A673 (cell line): ENCODE data around the gene PRR15L. TPM values are rescaled to one million over a fixed set of nuclear protein-coding genes. Genes with fewer than 3 reads are reported as not detected.

Experiments
- BruUV-seq: library from RNA; stranded (reverse); fragments of 400-500 nt; replicated peaks from 2 replicates; lab custom pipeline; 2021; lab: Mats Ljungman, UMichigan
- CTCF ChIA-PET: fragments of 300-600 bp; sonication (Branson Sonifier 250); formaldehyde crosslinking; loops from one replicate; lab custom pipeline; 2022; ENCODE audit warnings: antibody characterized with exemption; lab: Charles Lee
- POLR2A ChIA-PET: fragments of 300-600 bp; sonication (Branson Sonifier 250); formaldehyde crosslinking; loops from one replicate; lab custom pipeline; 2022; ENCODE audit warnings: antibody characterized with exemption; ENCODE audit not compliant: low non-redundant PET; lab: Charles Lee
- DNase-seq: peaks from one replicate; pipeline ENCODE4 v3.0.0-alpha.2; 2015; ENCODE audit warnings: low spot score
- H3K27ac ChIP-seq: fragments of 200-600 bp; sonication (generic); 2 replicates; pipeline ENCODE4 v1.5.1; 2016; ENCODE audit warnings: mixed run types, low read depth, mild to moderate bottlenecking, mixed read lengths, antibody characterized with exemption, low read length; ENCODE audit not compliant: poor library complexity, severe bottlenecking
- H3K27me3 ChIP-seq: fragments of 200-600 bp; sonication (generic); replicated peaks from 2 replicates; pipeline ENCODE4 v1.6.1; 2017; ENCODE audit warnings: mixed run types, low read depth, mild to moderate bottlenecking, mixed read lengths, antibody characterized with exemption, low read length; ENCODE audit not compliant: insufficient read depth, poor library complexity
- H3K36me3 ChIP-seq: fragments of 200-600 bp; sonication (generic); 2 replicates; pipeline ENCODE4 v1.6.1; 2016; ENCODE audit warnings: mixed run types, mild to moderate bottlenecking, mixed read lengths, antibody characterized with exemption, low read length; ENCODE audit not compliant: insufficient read depth, poor library complexity, severe bottlenecking
- H3K4me1 ChIP-seq: fragments of 200-600 bp; sonication (generic); 2 replicates; pipeline ENCODE4 v1.6.1; 2017; ENCODE audit warnings: mixed run types, mild to moderate bottlenecking, mixed read lengths, antibody characterized with exemption, low read length; ENCODE audit not compliant: insufficient read depth, poor library complexity, severe bottlenecking
- H3K4me3 ChIP-seq: fragments of 200-600 bp; sonication (generic); 2 replicates; pipeline ENCODE4 v1.5.1; 2016; ENCODE audit warnings: low read depth, mixed run types, mild to moderate bottlenecking, mixed read lengths, low read length; ENCODE audit not compliant: poor library complexity, severe bottlenecking
- H3K9me3 ChIP-seq: fragments of 200-600 bp; sonication (generic); 2 replicates; pipeline ENCODE4 v1.6.1; 2016; ENCODE audit warnings: mixed run types, low read depth, mild to moderate bottlenecking, mixed read lengths, antibody characterized with exemption, low read length; ENCODE audit not compliant: poor library complexity, severe bottlenecking
- EZH2 ChIP-seq: fragments of 200-600 bp; sonication (generic); IDR thresholded peaks from 2 replicates; pipeline ENCODE4 v1.6.1; 2017; ENCODE audit warnings: borderline replicate concordance, low read depth, mild to moderate bottlenecking, mixed read lengths, antibody characterized with exemption, low read length; ENCODE audit not compliant: poor library complexity, severe bottlenecking
- intact Hi-C: fragments of 100-400 bp; cut with micrococcal nuclease; formaldehyde crosslinking; loops from one replicate; pipeline ENCODE4 v1.10.0; 2022; ENCODE audit not compliant: unreplicated experiment
- total RNA-seq: library from RNA; stranded (reverse); gene quantifications from 2 replicates; pipeline ENCODE4 v1.2.3, GENCODE V29; 2021
- TF ChIP-seq, protein P1 (sequence below): fragments of 300-800, 200-600 bp; sonication (generic); conservative IDR thresholded peaks from 2 replicates; pipeline ENCODE4 v1.5.1; 2017; ENCODE audit warnings: low read depth, mild to moderate bottlenecking, antibody characterized with exemption, low read length, moderate library complexity, mixed read lengths

Gene PRR15L
- total RNA-seq, 1 experiment from 2014 or later, result not detected

DNA sequence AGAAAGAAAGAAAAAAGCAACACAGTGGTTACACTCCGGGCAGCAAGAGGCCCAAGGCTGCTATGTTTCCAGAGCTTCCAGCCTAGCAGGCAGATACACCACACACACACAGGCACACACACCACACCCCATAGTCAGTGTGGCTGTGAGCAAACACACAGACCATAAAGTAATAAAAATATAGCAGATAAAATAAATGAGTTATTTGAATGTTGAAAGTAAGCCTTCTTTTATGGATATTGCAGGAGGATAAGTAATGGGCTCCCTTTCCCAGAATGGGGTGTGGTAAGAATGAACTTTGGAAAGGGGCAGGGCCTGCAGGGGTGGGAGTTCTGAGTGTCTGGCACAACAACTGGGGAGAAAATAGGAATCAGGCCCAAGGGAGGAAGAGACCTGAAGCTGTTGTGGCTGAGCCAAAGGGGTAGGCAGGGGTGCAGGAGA, 8.4 kb upstream of the PRR15L start:
- no peak for DNase-seq
- BruUV-seq, result no TSS peak
- intact Hi-C loops, result no loop called here
- TF ChIP-seq EZH2, result no peak
- TF ChIP-seq, protein P1, sequence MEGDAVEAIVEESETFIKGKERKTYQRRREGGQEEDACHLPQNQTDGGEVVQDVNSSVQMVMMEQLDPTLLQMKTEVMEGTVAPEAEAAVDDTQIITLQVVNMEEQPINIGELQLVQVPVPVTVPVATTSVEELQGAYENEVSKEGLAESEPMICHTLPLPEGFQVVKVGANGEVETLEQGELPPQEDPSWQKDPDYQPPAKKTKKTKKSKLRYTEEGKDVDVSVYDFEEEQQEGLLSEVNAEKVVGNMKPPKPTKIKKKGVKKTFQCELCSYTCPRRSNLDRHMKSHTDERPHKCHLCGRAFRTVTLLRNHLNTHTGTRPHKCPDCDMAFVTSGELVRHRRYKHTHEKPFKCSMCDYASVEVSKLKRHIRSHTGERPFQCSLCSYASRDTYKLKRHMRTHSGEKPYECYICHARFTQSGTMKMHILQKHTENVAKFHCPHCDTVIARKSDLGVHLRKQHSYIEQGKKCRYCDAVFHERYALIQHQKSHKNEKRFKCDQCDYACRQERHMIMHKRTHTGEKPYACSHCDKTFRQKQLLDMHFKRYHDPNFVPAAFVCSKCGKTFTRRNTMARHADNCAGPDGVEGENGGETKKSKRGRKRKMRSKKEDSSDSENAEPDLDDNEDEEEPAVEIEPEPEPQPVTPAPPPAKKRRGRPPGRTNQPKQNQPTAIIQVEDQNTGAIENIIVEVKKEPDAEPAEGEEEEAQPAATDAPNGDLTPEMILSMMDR, result no peak
- Histone ChIP-seq H3K9me3 (no peaks in the 10 kb centered on the region), H3K27me3 (no peaks in the 10 kb centered on the region), H3K36me3 (no peaks in the 10 kb centered on the region), H3K27ac (no peak overlapping the region), H3K4me1 (peaks cover 3% of the 10 kb centered on the region), H3K4me3 (no peak overlapping the region)
- CTCF ChIA-PET, result no interaction called here
- POLR2A ChIA-PET, result no interaction called here

DNA sequence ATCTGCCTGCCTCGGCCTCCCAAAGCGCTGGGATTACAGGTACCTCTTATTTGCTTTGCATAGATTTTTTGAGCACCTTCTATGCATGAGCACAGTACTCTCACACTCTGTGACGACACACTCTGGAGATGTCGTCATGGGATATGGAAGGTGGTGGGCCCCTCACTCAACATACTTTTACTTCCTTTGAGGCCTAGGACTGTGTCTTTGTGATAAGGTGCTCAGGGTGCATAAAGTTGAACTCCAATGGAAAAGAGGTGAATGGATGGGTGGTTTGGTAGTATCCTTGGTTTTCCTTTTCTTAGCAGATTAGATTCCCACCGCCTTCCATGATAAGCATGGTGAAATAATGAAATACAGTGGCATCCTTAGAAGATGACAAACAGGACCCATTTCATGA, 7.2 kb upstream of the PRR15L start:
- Histone ChIP-seq H3K36me3 (no peaks in the 10 kb centered on the region), H3K4me1 (no peaks in the 10 kb centered on the region), H3K4me3 (no peak overlapping the region), H3K27ac (no peak overlapping the region), H3K27me3 (no peaks in the 10 kb centered on the region), H3K9me3 (no peaks in the 10 kb centered on the region)
- BruUV-seq, result no TSS peak
- CTCF ChIA-PET, result no interaction called here
- TF ChIP-seq, protein P1, result no peak
- TF ChIP-seq EZH2, result no peak
- intact Hi-C loops, result no loop called here
- POLR2A ChIA-PET, result no interaction called here
- no peak for DNase-seq

DNA sequence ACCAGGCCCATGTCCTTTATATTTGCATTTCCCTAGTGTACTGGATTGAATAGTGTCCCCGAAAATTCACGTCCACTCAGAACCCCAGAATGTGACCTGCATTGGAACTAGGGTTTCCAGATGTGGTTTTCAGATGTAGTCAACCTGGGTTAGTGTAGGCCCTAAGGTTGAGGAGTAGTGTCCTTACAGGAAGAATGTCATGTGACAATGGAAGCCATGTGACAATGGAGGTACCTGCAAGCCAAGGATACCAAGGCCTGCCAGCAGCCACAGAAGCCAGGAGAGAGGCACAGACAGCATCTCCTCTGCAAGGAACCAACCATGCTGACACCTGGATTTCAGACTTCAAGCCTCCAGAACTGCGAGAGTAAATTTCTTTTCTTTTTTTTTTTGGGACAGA, 5.2 kb upstream of the PRR15L start:
- Histone ChIP-seq H3K4me1 (peaks cover 2% of the 10 kb centered on the region), H3K9me3 (no peaks in the 10 kb centered on the region), H3K4me3 (no peak overlapping the region), H3K36me3 (no peaks in the 10 kb centered on the region), H3K27me3 (no peaks in the 10 kb centered on the region), H3K27ac (no peak overlapping the region)
- no peak for DNase-seq
- TF ChIP-seq, protein P1, result no peak
- no peak for TF ChIP-seq EZH2
- POLR2A ChIA-PET, result no interaction called here
- CTCF ChIA-PET, result no interaction called here
- BruUV-seq, result no TSS peak
- intact Hi-C loops, result no loop called here
